ENCODE data around the gene CASP2.

CASP2 gene

DNA sequence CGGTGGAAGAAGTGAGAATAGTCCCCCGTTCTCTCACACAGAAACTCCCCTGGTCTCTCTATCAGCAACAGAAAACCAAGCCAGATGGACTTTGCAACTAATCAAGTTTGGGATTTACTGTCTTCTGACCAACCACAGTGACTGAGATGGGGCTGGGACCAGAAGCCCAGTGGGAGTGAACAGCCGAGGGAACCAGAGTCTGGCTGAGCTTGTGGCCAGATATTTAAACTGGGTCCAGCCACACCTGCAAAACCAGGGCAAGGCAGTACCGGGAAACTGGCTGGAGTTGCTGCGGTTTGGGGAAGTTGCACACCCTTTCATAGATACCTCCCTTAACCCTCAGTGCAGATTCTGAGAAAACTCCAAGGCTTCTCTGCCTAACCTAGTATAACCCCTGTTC lies 18.9 kb upstream of the CASP2 start:
- Histone ChIP-seq H3K79me2 (ENCODE audit: insufficient read depth, low read length) (no peaks in the 10 kb centered on the region; the same call in 1 of the 2 replicates), H2AFZ (ENCODE audit: low read depth, low read length, severe bottlenecking) (no peak overlapping the region), H4K20me1 (ENCODE audit: low read depth, low read length) (no peaks in the 10 kb centered on the region), H3K27ac (ENCODE audit: low read depth, low read length) (no peak overlapping the region), H3K9me2 (replicated peaks; ENCODE audit: insufficient read depth, low read length) (no peaks in the 10 kb centered on the region), H3K9ac (ENCODE audit: low read length) (no peak overlapping the region), H3F3A (ENCODE audit: insufficient read depth) (no peaks in the 10 kb centered on the region), H3K4me2 (ENCODE audit: low read depth, low read length, poor library complexity, severe bottlenecking) (no peak overlapping the region), H3K4me3 (ENCODE audit: insufficient read depth, low read length, poor library complexity, severe bottlenecking) (no peak overlapping the region), H3K36me3 (ENCODE audit: low read length) (no peaks in the 10 kb centered on the region), H3K27me3 (ENCODE audit: low read length) (no peaks in the 10 kb centered on the region), H3K9me3 (ENCODE audit: insufficient read depth, low read length) (no peaks in the 10 kb centered on the region)
- TF ChIP-seq EZH2phosphoT487 (conservative IDR thresholded peaks at IDR 0.05; ENCODE audit: low read length) = no peak
- TF ChIP-seq, protein P1, sequence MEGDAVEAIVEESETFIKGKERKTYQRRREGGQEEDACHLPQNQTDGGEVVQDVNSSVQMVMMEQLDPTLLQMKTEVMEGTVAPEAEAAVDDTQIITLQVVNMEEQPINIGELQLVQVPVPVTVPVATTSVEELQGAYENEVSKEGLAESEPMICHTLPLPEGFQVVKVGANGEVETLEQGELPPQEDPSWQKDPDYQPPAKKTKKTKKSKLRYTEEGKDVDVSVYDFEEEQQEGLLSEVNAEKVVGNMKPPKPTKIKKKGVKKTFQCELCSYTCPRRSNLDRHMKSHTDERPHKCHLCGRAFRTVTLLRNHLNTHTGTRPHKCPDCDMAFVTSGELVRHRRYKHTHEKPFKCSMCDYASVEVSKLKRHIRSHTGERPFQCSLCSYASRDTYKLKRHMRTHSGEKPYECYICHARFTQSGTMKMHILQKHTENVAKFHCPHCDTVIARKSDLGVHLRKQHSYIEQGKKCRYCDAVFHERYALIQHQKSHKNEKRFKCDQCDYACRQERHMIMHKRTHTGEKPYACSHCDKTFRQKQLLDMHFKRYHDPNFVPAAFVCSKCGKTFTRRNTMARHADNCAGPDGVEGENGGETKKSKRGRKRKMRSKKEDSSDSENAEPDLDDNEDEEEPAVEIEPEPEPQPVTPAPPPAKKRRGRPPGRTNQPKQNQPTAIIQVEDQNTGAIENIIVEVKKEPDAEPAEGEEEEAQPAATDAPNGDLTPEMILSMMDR (IDR thresholded peaks at IDR 0.05; ENCODE audit: insufficient read depth, low read length, poor library complexity, severe bottlenecking) = no peak

DNA sequence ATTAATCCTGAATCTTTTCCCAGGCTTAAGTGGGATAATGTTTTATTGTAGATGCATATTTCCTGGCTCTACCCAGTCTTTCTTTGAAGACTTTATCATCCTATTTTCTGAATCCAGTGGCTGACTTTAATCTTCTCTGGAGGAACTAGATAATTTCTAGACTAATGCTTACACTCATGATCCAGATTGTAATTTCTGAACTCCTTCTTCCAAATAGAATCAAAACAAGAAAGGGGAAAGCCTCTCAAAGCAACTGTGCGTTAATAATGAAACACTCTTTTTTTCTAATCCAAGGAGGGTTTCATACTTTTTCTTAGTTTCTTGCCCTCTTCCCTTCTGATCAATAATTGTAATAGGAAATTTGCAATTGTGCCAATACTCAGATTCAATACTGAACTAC lies 16.9 kb upstream of the CASP2 start:
- Histone ChIP-seq H3K9ac (ENCODE audit: low read length) (no peak overlapping the region), H3K27me3 (ENCODE audit: low read length) (no peaks in the 10 kb centered on the region), H3K79me2 (ENCODE audit: insufficient read depth, low read length) (no peaks in the 10 kb centered on the region), H2AFZ (ENCODE audit: low read depth, low read length, severe bottlenecking) (no peak overlapping the region), H3K27ac (ENCODE audit: low read depth, low read length) (no peak overlapping the region), H3K36me3 (ENCODE audit: low read length) (no peaks in the 10 kb centered on the region), H3K4me2 (ENCODE audit: low read depth, low read length, poor library complexity, severe bottlenecking) (no peak overlapping the region), H3K9me3 (ENCODE audit: insufficient read depth, low read length) (no peaks in the 10 kb centered on the region), H3K9me2 (replicated peaks; ENCODE audit: insufficient read depth, low read length) (no peaks in the 10 kb centered on the region), H3K4me3 (ENCODE audit: insufficient read depth, low read length, poor library complexity, severe bottlenecking) (no peak overlapping the region), H3F3A (ENCODE audit: insufficient read depth) (no peaks in the 10 kb centered on the region), H4K20me1 (ENCODE audit: low read depth, low read length) (no peaks in the 10 kb centered on the region)
- no peak for TF ChIP-seq EZH2phosphoT487 (conservative IDR thresholded peaks at IDR 0.05; ENCODE audit: low read length)
- TF ChIP-seq, protein P1 (IDR thresholded peaks at IDR 0.05; ENCODE audit: insufficient read depth, low read length, poor library complexity, severe bottlenecking) = no peak

DNA sequence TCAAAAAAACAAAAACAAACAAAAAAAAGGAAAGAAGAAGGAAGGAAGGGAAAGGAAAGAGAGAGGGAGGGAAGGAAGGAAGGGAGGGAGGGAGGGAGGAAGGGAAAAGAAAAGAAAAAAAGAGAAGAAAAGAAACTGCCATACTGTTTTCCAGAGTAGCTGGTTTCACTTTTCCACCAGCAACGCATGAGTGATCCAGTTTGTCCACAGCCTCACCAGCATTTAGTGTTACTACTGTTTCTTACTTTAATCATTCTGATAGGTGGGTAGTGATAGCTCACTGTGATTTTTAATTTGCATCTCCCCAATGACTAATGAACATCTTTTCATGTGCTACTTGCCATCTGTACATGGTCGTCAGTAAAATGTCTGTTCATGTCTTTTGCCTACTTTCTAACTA lies 15.3 kb upstream of the CASP2 start:
- Histone ChIP-seq H3K9ac (ENCODE audit: low read length) (no peak overlapping the region), H3K9me2 (replicated peaks; ENCODE audit: insufficient read depth, low read length) (no peaks in the 10 kb centered on the region), H3F3A (ENCODE audit: insufficient read depth) (no peaks in the 10 kb centered on the region)

More for the DNA sequence above, 15.3 kb upstream of the CASP2 start:
- H3K4me3 ChIP-seq (ENCODE audit: insufficient read depth, low read length, poor library complexity, severe bottlenecking) = no peak overlapping the region
- no peaks in the 10 kb centered on the region for H3K9me3 ChIP-seq (ENCODE audit: insufficient read depth, low read length)
- no peak overlapping the region for H3K27ac ChIP-seq (ENCODE audit: low read depth, low read length)
- H3K36me3 ChIP-seq (ENCODE audit: low read length) = no peaks in the 10 kb centered on the region
- H2AFZ ChIP-seq (ENCODE audit: low read depth, low read length, severe bottlenecking) = no peak overlapping the region
- H4K20me1 ChIP-seq (ENCODE audit: low read depth, low read length) = no peaks in the 10 kb centered on the region
- H3K27me3 ChIP-seq (ENCODE audit: low read length) = no peaks in the 10 kb centered on the region
- TF ChIP-seq, protein P1 (IDR thresholded peaks at IDR 0.05; ENCODE audit: insufficient read depth, low read length, poor library complexity, severe bottlenecking) = no peak
- no peak for TF ChIP-seq EZH2phosphoT487 (conservative IDR thresholded peaks at IDR 0.05; ENCODE audit: low read length)
- no peak overlapping the region for H3K4me2 ChIP-seq (ENCODE audit: low read depth, low read length, poor library complexity, severe bottlenecking)
- no peaks in the 10 kb centered on the region for H3K79me2 ChIP-seq (ENCODE audit: insufficient read depth, low read length)

Measured in SU-DHL-6 (cell line).